CD4-positive, alpha-beta memory T cell (primary cell): ENCODE results near the gene RADIL. TPM values are rescaled to one million over a fixed set of nuclear protein-coding genes. Genes with fewer than 3 reads are reported as not detected.

Source experiments
- CTCF ChIA-PET: fragments of 350-600 bp; sonication (Branson Sonifier 250); formaldehyde crosslinking; loops from one replicate; lab custom pipeline; 2021; ENCODE audit warnings: inconsistent platforms; ENCODE audit not compliant: partially characterized antibody; lab: Charles Lee
- POLR2A ChIA-PET: fragments of 350-600 bp; sonication (Branson Sonifier 250); formaldehyde crosslinking; loops from one replicate; lab custom pipeline; 2021; ENCODE audit not compliant: partially characterized antibody; lab: Charles Lee
- DNase-seq, 5 donors: peaks; one replicate each; pipeline versions ENCODE4 v3.0.0 to v3.0.0-alpha.2; 2020 to 2022; ENCODE audit warnings: mixed read lengths in 1 of 5
- H3K27ac ChIP-seq: one replicate; pipeline ENCODE4 v1.7.0; 2013; ENCODE audit warnings: low read depth, low read length
- H3K27me3 ChIP-seq: 2 replicates; pipeline ENCODE4 v1.7.0; 2013; ENCODE audit warnings: mild to moderate bottlenecking, low read length, moderate library complexity; ENCODE audit not compliant: insufficient read depth
- H3K36me3 ChIP-seq: 2 replicates; pipeline ENCODE4 v1.7.0; 2013; ENCODE audit warnings: mild to moderate bottlenecking, low read length, moderate library complexity; ENCODE audit not compliant: insufficient read depth
- H3K4me1 ChIP-seq: 2 replicates; pipeline ENCODE4 v1.7.0; 2013; ENCODE audit warnings: mild to moderate bottlenecking, low read length, moderate library complexity; ENCODE audit not compliant: insufficient read depth
- H3K4me3 ChIP-seq, 2 donors: one replicate each; pipeline ENCODE4 v1.7.0; 2013; ENCODE audit warnings: low read length in 2 of 2, mild to moderate bottlenecking in 1 of 2
- H3K9me3 ChIP-seq, 2 donors: one replicate each; pipeline ENCODE4 v1.7.0; 2013; ENCODE audit warnings: low read length in 2 of 2, control low read depth in 1 of 2; ENCODE audit not compliant: control insufficient read depth in 1 of 2
- H3K27ac Mint-ChIP-seq, 7 donors: one replicate each; pipeline ENCODE4 v1.8.0; 2020 to 2021; ENCODE audit warnings: mixed read lengths in 7 of 7, mild to moderate bottlenecking in 6 of 7, inconsistent platforms in 3 of 7, moderate library complexity in 3 of 7
- H3K27me3 Mint-ChIP-seq, 2 donors: one replicate each; pipeline ENCODE4 v1.8.0; 2020 to 2021; ENCODE audit warnings: mixed read lengths in 2 of 2
- H3K36me3 Mint-ChIP-seq, 2 donors: one replicate each; pipeline ENCODE4 v1.8.0; 2020 to 2021; ENCODE audit warnings: mixed read lengths in 2 of 2, inconsistent platforms in 1 of 2, mild to moderate bottlenecking in 1 of 2
- H3K4me1 Mint-ChIP-seq, 4 donors: one replicate each; pipeline ENCODE4 v1.8.0; 2020 to 2021; ENCODE audit warnings: mixed read lengths in 4 of 4, mild to moderate bottlenecking in 1 of 4
- H3K4me3 Mint-ChIP-seq, 8 donors: one replicate each; pipeline ENCODE4 v1.8.0; 2020 to 2021; ENCODE audit warnings: mixed read lengths in 8 of 8, mild to moderate bottlenecking in 7 of 8, moderate library complexity in 6 of 8, inconsistent platforms in 3 of 8
- H3K9me3 Mint-ChIP-seq, 8 donors: one replicate each; pipeline ENCODE4 v1.8.0; 2020 to 2021; ENCODE audit warnings: mixed read lengths in 8 of 8, mild to moderate bottlenecking in 5 of 8, inconsistent platforms in 3 of 8, moderate library complexity in 1 of 8
- intact Hi-C: fragments of 100-400 bp; cut with micrococcal nuclease; formaldehyde crosslinking; loops from one replicate; pipeline ENCODE4 v1.15.1; 2023
- polyA plus RNA-seq, 2 donors: library from polyadenylated mRNA; unstranded; fragments of 300-500 nt; fragmentation: Illumina TruSeq; gene quantifications; one replicate each; pipeline ENCODE4 v1.2.3, GENCODE V29; 2021
- total RNA-seq, 2 experiments: library from RNA; stranded (reverse); gene quantifications; one replicate each; pipeline ENCODE4 v1.2.3, GENCODE V29; 2021

The RADIL gene
- total and polyA plus RNA-seq, 4 experiments from 2014 or later: not detected

DNA sequence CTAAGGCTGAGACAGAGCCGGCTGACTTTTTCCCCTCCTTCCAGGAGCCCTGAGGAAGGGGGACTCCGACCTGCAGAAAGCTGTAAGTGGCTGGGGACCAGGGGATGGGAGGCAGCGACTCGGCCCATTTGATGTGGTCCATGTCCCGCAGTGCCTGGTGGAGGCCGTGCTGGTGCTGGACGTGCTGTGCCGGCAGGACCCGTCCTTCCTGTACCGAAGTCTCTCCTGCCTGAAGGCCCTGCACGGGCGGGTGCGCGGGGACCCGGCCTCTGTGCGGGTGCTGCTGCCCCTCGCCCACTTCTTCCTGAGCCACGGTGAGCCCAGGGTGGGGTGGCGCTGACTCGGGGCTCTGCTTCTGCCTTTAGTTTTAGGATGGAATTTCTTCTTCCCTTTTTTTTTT, 98.1 kb downstream of the RADIL start:
- Mint-ChIP-seq H3K9me3 (no peaks in the 10 kb centered on the region), H3K36me3 (peaks cover 20 to 32% of the 10 kb centered on the region in 2 donors), H3K27ac (no peak overlapping the region), H3K4me3 (no peak overlapping the region), H3K4me1 (peaks cover 0 to 10% (median 0%) of the 10 kb centered on the region in 4 donors), H3K27me3 (no peaks in the 10 kb centered on the region)
- POLR2A ChIA-PET: interaction anchor here (1.0 kb wide), 1 partner anchor 9 kb away, joined by 3 read pairs; no protein-coding TSS in a partner anchor
- DNase-seq: no peak
- intact Hi-C loops: no loop called here
- Histone ChIP-seq H3K36me3 (peaks cover 68% of the 10 kb centered on the region), H3K9me3 (no peaks in the 10 kb centered on the region), H3K27me3 (no peaks in the 10 kb centered on the region), H3K4me3 (no peak overlapping the region), H3K4me1 (no peaks in the 10 kb centered on the region), H3K27ac (no peak overlapping the region)
- CTCF ChIA-PET: interaction anchor here (1.6 kb wide), 1 partner anchor 12 kb away, joined by 4 read pairs; no protein-coding TSS in a partner anchor

DNA sequence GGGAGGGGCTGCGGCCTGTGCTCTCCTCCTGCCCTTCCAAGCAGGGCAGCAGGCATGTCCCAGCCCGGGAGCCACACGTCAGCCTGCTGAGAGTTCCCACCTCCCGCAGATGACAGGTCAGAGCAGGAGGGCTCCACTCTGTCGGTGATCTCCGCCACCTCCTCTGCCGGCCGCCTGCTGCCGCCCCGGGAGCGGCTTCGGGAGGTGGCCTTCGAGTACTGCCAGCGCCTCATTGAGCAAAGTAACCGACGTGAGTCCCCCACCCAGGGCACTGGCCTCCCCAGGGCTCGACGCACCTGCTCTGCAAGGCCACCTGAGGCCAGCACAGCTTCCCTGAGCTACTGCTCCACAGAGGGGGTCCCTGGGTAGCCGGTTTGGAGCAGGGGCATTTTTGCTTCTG, 98.7 kb downstream of the RADIL start:
- H3K27me3 ChIP-seq: no peaks in the 10 kb centered on the region
- DNase-seq: no peak
- H3K27ac Mint-ChIP-seq: no peak overlapping the region
- H3K4me1 Mint-ChIP-seq: peaks cover 0 to 10% (median 0%) of the 10 kb centered on the region in 4 donors
- H3K4me1 ChIP-seq: no peaks in the 10 kb centered on the region
- H3K4me3 Mint-ChIP-seq: no peak overlapping the region
- no peaks in the 10 kb centered on the region for H3K9me3 Mint-ChIP-seq
- ChIA-PET CTCF (no interaction called here), POLR2A (interaction anchor here (1.0 kb wide), 1 partner anchor 9 kb away, joined by 3 read pairs; no protein-coding TSS in a partner anchor)
- H3K36me3 ChIP-seq: peaks cover 67% of the 10 kb centered on the region
- H3K36me3 Mint-ChIP-seq: peaks cover 20 to 28% of the 10 kb centered on the region in 2 donors
- intact Hi-C loops: no loop called here
- H3K9me3 ChIP-seq: no peaks in the 10 kb centered on the region
- no peaks in the 10 kb centered on the region for H3K27me3 Mint-ChIP-seq
- H3K27ac ChIP-seq: no peak overlapping the region
- no peak overlapping the region for H3K4me3 ChIP-seq

- ChIA-PET CTCF (no interaction called here), POLR2A (interaction anchor here (1.1 kb wide), 1 partner anchor 142 kb away, joined by 3 read pairs; no protein-coding TSS in a partner anchor)
- intact Hi-C loops: no loop called here
- no peaks in the 10 kb centered on the region for H3K27me3 ChIP-seq
- H3K4me3 ChIP-seq: no peak overlapping the region
- Mint-ChIP-seq H3K4me3 (no peak overlapping the region), H3K9me3 (no peaks in the 10 kb centered on the region), H3K4me1 (peaks cover 0 to 10% (median under 1%) of the 10 kb centered on the region in 4 donors), H3K27me3 (no peaks in the 10 kb centered on the region), H3K27ac (no peak overlapping the region), H3K36me3 (peaks cover 20 to 27% of the 10 kb centered on the region in 2 donors)
- peaks cover 67% of the 10 kb centered on the region for H3K36me3 ChIP-seq
- no peaks in the 10 kb centered on the region for H3K9me3 ChIP-seq
- no peak overlapping the region for H3K27ac ChIP-seq
- H3K4me1 ChIP-seq: no peaks in the 10 kb centered on the region
- no peak for DNase-seq
These were observed 99.7 kb downstream of the RADIL start for GRCh38 chr7:4783762-4784351.

DNA sequence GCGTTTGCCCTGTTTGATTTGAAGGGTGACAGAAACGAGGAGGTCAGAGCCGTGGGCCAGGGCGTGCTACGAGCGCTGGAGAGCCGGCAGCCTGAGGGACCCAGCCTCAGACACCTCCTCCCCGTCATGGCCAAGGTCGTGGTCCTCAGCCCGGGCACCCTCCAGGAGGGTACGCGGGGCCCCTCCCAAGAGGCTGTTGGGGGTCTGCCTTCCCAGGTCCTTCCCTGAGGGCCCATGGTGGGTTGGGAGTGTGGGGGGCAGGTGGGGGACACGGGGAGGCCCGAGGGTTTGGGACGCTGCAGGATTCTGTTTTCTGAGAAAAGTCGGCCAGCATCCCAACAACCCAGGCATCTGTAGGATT, 100.2 kb downstream of the RADIL start:
- Mint-ChIP-seq H3K9me3 (no peaks in the 10 kb centered on the region), H3K4me1 (peaks cover 2 to 14% (median 4%) of the 10 kb centered on the region in 4 donors), H3K27ac (no peak overlapping the region), H3K36me3 (peaks cover 20 to 29% of the 10 kb centered on the region in 2 donors), H3K4me3 (no peak overlapping the region), H3K27me3 (no peaks in the 10 kb centered on the region)
- intact Hi-C loops: no loop called here
- Histone ChIP-seq H3K9me3 (no peaks in the 10 kb centered on the region), H3K4me1 (peaks cover 2% of the 10 kb centered on the region), H3K36me3 (peaks cover 65% of the 10 kb centered on the region), H3K4me3 (no peak overlapping the region), H3K27ac (no peak overlapping the region), H3K27me3 (no peaks in the 10 kb centered on the region)
- ChIA-PET CTCF (no interaction called here), POLR2A (interaction anchor here (1.1 kb wide), 1 partner anchor 142 kb away, joined by 3 read pairs; no protein-coding TSS in a partner anchor)
- no peak for DNase-seq

GRCh38 chr7:4782333-4783291, 100.9 kb downstream of the RADIL start:
- no peaks in the 10 kb centered on the region for H3K9me3 Mint-ChIP-seq
- Histone ChIP-seq H3K27me3 (no peaks in the 10 kb centered on the region), H3K4me1 (peaks cover 9% of the 10 kb centered on the region), H3K27ac (no peak overlapping the region), H3K9me3 (no peaks in the 10 kb centered on the region), H3K36me3 (peaks cover 59% of the 10 kb centered on the region), H3K4me3 (no peak overlapping the region)
- DNase-seq: no peak
- ChIA-PET POLR2A (interaction anchor here (1.1 kb wide), 1 partner anchor 141 kb away, joined by 3 read pairs; no protein-coding TSS in a partner anchor), CTCF (no interaction called here)
- H3K27me3 Mint-ChIP-seq: no peaks in the 10 kb centered on the region
- no peak overlapping the region for H3K4me3 Mint-ChIP-seq
- H3K36me3 Mint-ChIP-seq: peaks cover 20 to 31% of the 10 kb centered on the region in 2 donors
- H3K27ac Mint-ChIP-seq: no peak overlapping the region
- intact Hi-C loops: no loop called here
- peaks cover 7 to 20% (median 10%) of the 10 kb centered on the region in 4 donors for H3K4me1 Mint-ChIP-seq

- Mint-ChIP-seq H3K9me3 (no peaks in the 10 kb centered on the region), H3K36me3 (peaks cover 20 to 33% of the 10 kb centered on the region in 2 donors), H3K4me3 (no peak overlapping the region), H3K4me1 (peaks cover 13 to 31% (median 19%) of the 10 kb centered on the region in 4 donors), H3K27me3 (no peaks in the 10 kb centered on the region), H3K27ac (no peak overlapping the region)
- Histone ChIP-seq H3K4me3 (no peak overlapping the region), H3K36me3 (peaks cover 53% of the 10 kb centered on the region), H3K4me1 (peaks cover 17% of the 10 kb centered on the region), H3K27me3 (no peaks in the 10 kb centered on the region), H3K27ac (no peak overlapping the region), H3K9me3 (no peaks in the 10 kb centered on the region)
- intact Hi-C loops: no loop called here
- DNase-seq: no peak
- POLR2A ChIA-PET: no interaction called here
- CTCF ChIA-PET: interaction anchor here (1.0 kb wide), 1 partner anchor 11 kb away, joined by 3 read pairs; no protein-coding TSS in a partner anchor
These were observed 102.0 kb downstream of the RADIL start for GRCh38 chr7:4781366-4782069.
